Panc1 (cell line): Measurements from ENCODE around the gene CYP26B1. TPM values are rescaled to one million over a fixed set of nuclear protein-coding genes. Genes with fewer than 3 reads are reported as not detected.

Experiments used
- ATAC-seq: fragments of 200-7000 bp; cut with Tn5 transposase; 2 replicates; pipeline ENCODE4 v1.9.1; 2020; ENCODE audit warnings: mild to moderate bottlenecking, moderate library complexity
- BruUV-seq: library from RNA; stranded (reverse); fragments of 400-500 nt; replicated peaks from 2 replicates; lab custom pipeline; 2021; lab: Mats Ljungman, UMichigan
- CTCF ChIA-PET: fragments of 300-600 bp; sonication (Branson Sonifier 250); formaldehyde crosslinking; loops from one replicate; lab custom pipeline; 2022; ENCODE audit warnings: antibody characterized with exemption; lab: Charles Lee
- POLR2A ChIA-PET: fragments of 300-600 bp; sonication (Branson Sonifier 250); formaldehyde crosslinking; loops from one replicate; lab custom pipeline; 2022; ENCODE audit warnings: antibody characterized with exemption; lab: Charles Lee
- DNase-seq: peaks from one replicate; pipeline ENCODE4 v3.0.0-alpha.2; 2010; ENCODE audit warnings: low read depth, low spot score
- H3K27ac ChIP-seq: 2 replicates; pipeline ENCODE4 v1.5.1; 2011; ENCODE audit warnings: mild to moderate bottlenecking, low read length, inconsistent platforms
- H3K27me3 ChIP-seq: fragments of 200-500 bp; sonication (Bioruptor generic); 2 replicates; pipeline ENCODE4 v1.6.0; 2014; ENCODE audit warnings: low read length, inconsistent platforms; ENCODE audit not compliant: control insufficient read depth, insufficient read depth
- H3K36me3 ChIP-seq: fragments of 200-500 bp; sonication (Bioruptor generic); 2 replicates; pipeline ENCODE4 v1.5.1; 2014; ENCODE audit warnings: inconsistent platforms, mild to moderate bottlenecking, low read length, moderate library complexity; ENCODE audit not compliant: control insufficient read depth, insufficient read depth
- H3K4me1 ChIP-seq: 2 replicates; pipeline ENCODE4 v1.5.1; 2011; ENCODE audit warnings: inconsistent platforms, mild to moderate bottlenecking, low read length, moderate library complexity; ENCODE audit not compliant: control insufficient read depth, insufficient read depth
- H3K4me3 ChIP-seq, 2 experiments: 2 replicates each; pipeline ENCODE4 v1.5.1; 2011 to 2012; ENCODE audit warnings: low read depth in 2 of 2, low read length in 2 of 2, mild to moderate bottlenecking in 2 of 2, inconsistent platforms in 1 of 2, moderate library complexity in 1 of 2
- H3K9me3 ChIP-seq: fragments of 200-500 bp; sonication (Bioruptor generic); 2 replicates; pipeline ENCODE4 v1.5.1; 2014; ENCODE audit warnings: low read depth, mild to moderate bottlenecking, inconsistent platforms, low read length, moderate library complexity; ENCODE audit not compliant: control insufficient read depth, insufficient read depth
- CTCF ChIP-seq: fragments of 450-650 bp; IDR thresholded peaks from 2 replicates; pipeline ENCODE4 v1.5.1; 2017; ENCODE audit warnings: mild to moderate bottlenecking
- POLR2AphosphoS5 ChIP-seq: IDR thresholded peaks from 2 replicates; pipeline ENCODE4 v1.6.1; 2012; ENCODE audit warnings: mild to moderate bottlenecking, low read depth, low read length, moderate library complexity
- REST ChIP-seq, 2 experiments: IDR thresholded peaks; 2 replicates each; pipeline ENCODE4 v1.6.1; 2011 to 2012; ENCODE audit warnings: low read depth in 2 of 2, control low read depth in 1 of 2, low read length in 1 of 2, mild to moderate bottlenecking in 1 of 2, moderate library complexity in 1 of 2; ENCODE audit not compliant: insufficient read depth in 1 of 2
- SIN3A ChIP-seq: IDR thresholded peaks from 2 replicates; pipeline ENCODE4 v1.6.1; 2012; ENCODE audit warnings: low read depth, mild to moderate bottlenecking, low read length, moderate library complexity, borderline replicate concordance; ENCODE audit not compliant: insufficient read depth
- TCF7L2 ChIP-seq: IDR thresholded peaks from 2 replicates; pipeline ENCODE4 v1.6.1; 2011; ENCODE audit warnings: mild to moderate bottlenecking, low read depth, low read length, inconsistent platforms
- in situ Hi-C: cut with HindIII; loops from 2 replicates; pipeline ENCODE4 v1.10.0; 2016; ENCODE audit warnings: low sequenced_read_pairs, low pct_unique_long_range_greater_than_20kb
- intact Hi-C: fragments of 100-400 bp; cut with micrococcal nuclease; formaldehyde crosslinking; loops from one replicate; pipeline ENCODE4 v1.10.0; 2022; ENCODE audit not compliant: unreplicated experiment
- total RNA-seq: library from RNA; stranded (reverse); gene quantifications from one replicate; pipeline ENCODE4 v1.2.1, GENCODE V29; 2021; ENCODE audit not compliant: unreplicated experiment

CYP26B1 gene
- total RNA-seq, 1 experiment from 2014 or later = 12.3 TPM

- no peak for DNase-seq
- in situ Hi-C loops (no loop called here), intact Hi-C loops (no loop called here)
- ATAC-seq = no peak
- no peak overlapping the region for H3K4me3 ChIP-seq
- H3K36me3 ChIP-seq = no peaks in the 10 kb centered on the region
- TF ChIP-seq POLR2AphosphoS5 (no peak), CTCF (no peak), TCF7L2 (no peak), REST (IDR thresholded peaks at IDR 0.05; ENCODE audit: insufficient read depth in 1 of 2, low read depth in 2 of 2, low read length in 1 of 2) (no peak), SIN3A (no peak)
- no peak overlapping the region for H3K27ac ChIP-seq
- H3K4me1 ChIP-seq = no peaks in the 10 kb centered on the region
- CTCF ChIA-PET = no interaction called here
- no TSS peak for BruUV-seq
- H3K9me3 ChIP-seq = no peaks in the 10 kb centered on the region
- H3K27me3 ChIP-seq = no peaks in the 10 kb centered on the region
- POLR2A ChIA-PET = no interaction called here
These were observed 30.9 kb upstream of the CYP26B1 start for GRCh38 chr2:72178551-72178950.

- Histone ChIP-seq H3K9me3 (no peaks in the 10 kb centered on the region), H3K4me3 (no peak overlapping the region), H3K27me3 (no peaks in the 10 kb centered on the region), H3K4me1 (no peaks in the 10 kb centered on the region), H3K36me3 (no peaks in the 10 kb centered on the region), H3K27ac (no peak overlapping the region)
- in situ Hi-C loops = no loop called here
- TF ChIP-seq REST (IDR thresholded peaks at IDR 0.05; ENCODE audit: insufficient read depth in 1 of 2, low read depth in 2 of 2, low read length in 1 of 2) = no peak
- TF ChIP-seq CTCF = no peak
- no peak for TF ChIP-seq TCF7L2
- no peak for TF ChIP-seq SIN3A
- no peak for TF ChIP-seq POLR2AphosphoS5
- ATAC-seq = no peak
- ChIA-PET CTCF (no interaction called here), POLR2A (no interaction called here)
- no peak for DNase-seq
- intact Hi-C loops = no loop called here
- BruUV-seq = no TSS peak
These were observed 28.6 kb upstream of the CYP26B1 start for GRCh38 chr2:72176281-72176680.
